Tibial artery (tissue), 4 donors: ENCODE data around the gene IQGAP1.

Experiments
- DNase-seq, 2 donors: peaks; one replicate each; pipeline ENCODE4 v3.0.0-alpha.2; 2019
- H3K27ac ChIP-seq, 2 donors: fragments of 200-600 bp; sonication (generic) in 1 of 2; 1 replicate in 1 of 2; 2 replicates in 1 of 2; pipeline ENCODE4 v1.5.1; 2018 to 2019; ENCODE audit warnings: mild to moderate bottlenecking in 1 of 2
- H3K27me3 ChIP-seq, 2 donors: fragments of 200-600 bp; sonication (generic) in 1 of 2; one replicate each; pipeline versions ENCODE4 v1.5.1 to v1.6.0; 2016 to 2019
- H3K36me3 ChIP-seq, 3 donors: fragments of 200-600 bp; sonication (generic) in 2 of 3; one replicate each; pipeline ENCODE4 v1.5.1; 2016 to 2019; ENCODE audit warnings: mild to moderate bottlenecking in 2 of 3
- H3K4me1 ChIP-seq, 4 donors: fragments of 200-600 bp; sonication (generic) in 2 of 4; 1 replicate in 3 of 4; 2 replicates in 1 of 4; pipeline ENCODE4 v1.5.1; 2016 to 2019
- H3K4me3 ChIP-seq, 2 donors: fragments of 200-600 bp; sonication (generic) in 1 of 2; 1 replicate in 1 of 2; 2 replicates in 1 of 2; pipeline ENCODE4 v1.5.1; 2018 to 2019; ENCODE audit warnings: mild to moderate bottlenecking in 2 of 2
- H3K9me3 ChIP-seq, 3 donors: fragments of 200-600 bp; sonication (generic) in 1 of 3; one replicate each; pipeline ENCODE4 v1.5.1; 2016 to 2019
- CTCF ChIP-seq, 2 experiments: fragments of 200-600 bp in 1 of 2; fragments of 450-650 bp in 1 of 2; IDR thresholded peaks; one replicate each; pipeline ENCODE4 v1.5.1; 2017 to 2019; ENCODE audit warnings: antibody characterized with exemption in 2 of 2, mild to moderate bottlenecking in 1 of 2, moderate library complexity in 1 of 2
- intact Hi-C: fragments of 100-400 bp; cut with DNase I; formaldehyde crosslinking; loops from one replicate; pipeline ENCODE4 v1.15.0; 2023; ENCODE audit warnings: low total_unique reads

IQGAP1 gene

GRCh38 chr15:90441027-90441426, 53.0 kb downstream of the IQGAP1 start:
- Histone ChIP-seq H3K4me3 (no peak overlapping the region), H3K36me3 (peaks cover 53 to 63% (median 55%) of the 10 kb centered on the region in 3 donors), H3K27me3 (no peaks in the 10 kb centered on the region), H3K9me3 (no peaks in the 10 kb centered on the region), H3K27ac (no peak overlapping the region), H3K4me1 (peaks cover 0 to 16% (median 3%) of the 10 kb centered on the region in 4 donors)
- DNase-seq: no peak
- TF ChIP-seq CTCF (IDR thresholded peaks at IDR 0.05): no peak
- intact Hi-C loops: no loop called here

GRCh38 chr15:90442423-90442822, 54.4 kb downstream of the IQGAP1 start:
- intact Hi-C loops: no loop called here
- no peak for TF ChIP-seq CTCF (IDR thresholded peaks at IDR 0.05)

GRCh38 chr15:90449206-90449735, 61.2 kb downstream of the IQGAP1 start:
- no peak for DNase-seq
- Histone ChIP-seq H3K27me3 (no peaks in the 10 kb centered on the region), H3K4me1 (peaks cover 0 to 7% (median 0%) of the 10 kb centered on the region in 4 donors), H3K4me3 (no peak overlapping the region), H3K27ac (no peak overlapping the region), H3K9me3 (no peaks in the 10 kb centered on the region), H3K36me3 (peaks cover 63 to 84% (median 77%) of the 10 kb centered on the region in 3 donors)
- intact Hi-C loops: no loop called here
- TF ChIP-seq CTCF (IDR thresholded peaks at IDR 0.05): no peak

More at GRCh38 chr15:90442423-90442822, 54.4 kb downstream of the IQGAP1 start:
- Histone ChIP-seq H3K27ac (no peak overlapping the region), H3K4me3 (no peak overlapping the region), H3K27me3 (no peaks in the 10 kb centered on the region), H3K36me3 (peaks cover 54 to 65% (median 59%) of the 10 kb centered on the region in 3 donors), H3K9me3 (no peaks in the 10 kb centered on the region), H3K4me1 (peaks cover 0 to 7% (median 0%) of the 10 kb centered on the region in 4 donors)
- DNase-seq: no peak

- no peak for TF ChIP-seq CTCF (IDR thresholded peaks at IDR 0.05)
- Histone ChIP-seq H3K4me3 (no peak overlapping the region), H3K27me3 (no peaks in the 10 kb centered on the region), H3K27ac (no peak overlapping the region), H3K4me1 (peaks cover 0 to 7% (median 0%) of the 10 kb centered on the region in 4 donors), H3K36me3 (peaks cover 71 to 86% (median 76%) of the 10 kb centered on the region in 3 donors), H3K9me3 (no peaks in the 10 kb centered on the region)
- no peak for DNase-seq
- intact Hi-C loops: no loop called here
These were observed 63.2 kb downstream of the IQGAP1 start for GRCh38 chr15:90451053-90451850.

- no peaks in the 10 kb centered on the region for H3K27me3 ChIP-seq
- H3K9me3 ChIP-seq: no peaks in the 10 kb centered on the region
- H3K4me3 ChIP-seq: no peak overlapping the region
- DNase-seq: no peak
- no peak for TF ChIP-seq CTCF (IDR thresholded peaks at IDR 0.05)
- H3K27ac ChIP-seq: no peak overlapping the region
- intact Hi-C loops: no loop called here
- H3K36me3 ChIP-seq: peaks cover 69 to 93% (median 75%) of the 10 kb centered on the region in 3 donors
- peaks cover 0 to 24% (median 8%) of the 10 kb centered on the region in 4 donors for H3K4me1 ChIP-seq
These were observed 68.2 kb downstream of the IQGAP1 start for GRCh38 chr15:90456236-90456635.
